Stimulated activated memory B cell treated with anti-CD40 and anti-IgM and Interleukin-4, amounts not matched to agents 10 μg/mL and 1 μg/mL and 100 μg/mL, for 72 hours (primary cell): ENCODE measurements around the gene SETSIP.
"Not testable (repeated sequence)": the region's sequence is repeated elsewhere in the genome, so short reads cannot be mapped to it uniquely, and the experiment has no call there.

Source experiments
- ATAC-seq: fragments of 150-1000 bp; cut with Tn5 transposase; 2 replicates; pipeline ENCODE4 v1.10.0; 2021
- H3K27ac Mint-ChIP-seq: one replicate; pipeline ENCODE4 v1.8.0; 2022; ENCODE audit warnings: mild to moderate bottlenecking, mixed read lengths
- H3K27me3 Mint-ChIP-seq: one replicate; pipeline ENCODE4 v1.8.0; 2022; ENCODE audit warnings: mixed read lengths
- H3K36me3 Mint-ChIP-seq: one replicate; pipeline ENCODE4 v1.8.0; 2022; ENCODE audit warnings: mixed read lengths
- H3K4me1 Mint-ChIP-seq: one replicate; pipeline ENCODE4 v1.8.0; 2022; ENCODE audit warnings: mixed read lengths
- H3K4me3 Mint-ChIP-seq: one replicate; pipeline ENCODE4 v1.8.0; 2022; ENCODE audit warnings: mild to moderate bottlenecking, moderate library complexity, mixed read lengths
- H3K9me3 Mint-ChIP-seq: one replicate; pipeline ENCODE4 v1.8.0; 2022; ENCODE audit warnings: mixed read lengths

SETSIP gene

DNA sequence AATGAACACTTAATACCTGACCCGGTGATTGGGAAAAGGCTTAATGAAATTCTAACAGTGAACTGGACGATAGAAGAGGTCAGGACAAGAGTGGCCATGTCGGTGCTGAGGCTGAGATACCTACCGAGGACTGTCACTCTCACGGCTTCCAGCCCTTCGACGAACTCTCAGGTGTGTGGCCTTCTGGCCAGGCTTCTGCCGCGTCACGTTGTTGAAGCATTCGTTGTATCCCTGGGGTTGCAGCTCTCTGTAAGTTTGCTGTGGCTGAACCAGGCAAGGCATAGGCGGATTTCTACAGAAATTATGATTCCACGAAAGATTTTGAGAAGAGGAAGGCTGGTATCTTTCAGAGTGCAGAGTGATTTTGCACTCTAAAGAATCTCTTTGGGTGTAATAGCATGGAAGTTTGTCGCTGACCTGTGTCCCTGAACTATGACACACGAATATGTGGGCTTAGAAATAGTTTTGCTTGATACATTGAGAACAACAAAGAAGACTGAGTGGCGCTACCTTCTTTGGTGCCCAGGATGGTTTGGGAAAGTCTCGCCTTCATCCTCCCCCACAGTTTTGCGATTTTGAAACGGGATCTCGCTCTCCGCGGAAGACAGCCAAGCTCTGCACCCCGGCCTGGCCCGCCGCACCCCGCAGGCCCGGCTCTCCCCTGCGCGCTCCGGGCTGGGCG is 45.8 kb downstream of the SETSIP start:
- Mint-ChIP-seq H3K4me3 (peak overlapping the region; percentile 18), H3K9me3 (no peaks in the 10 kb centered on the region), H3K4me1 (peaks cover 12% of the 10 kb centered on the region), H3K27ac (no peak overlapping the region), H3K27me3 (peaks cover 17% of the 10 kb centered on the region), H3K36me3 (no peaks in the 10 kb centered on the region)
- ATAC-seq: no peak

DNA sequence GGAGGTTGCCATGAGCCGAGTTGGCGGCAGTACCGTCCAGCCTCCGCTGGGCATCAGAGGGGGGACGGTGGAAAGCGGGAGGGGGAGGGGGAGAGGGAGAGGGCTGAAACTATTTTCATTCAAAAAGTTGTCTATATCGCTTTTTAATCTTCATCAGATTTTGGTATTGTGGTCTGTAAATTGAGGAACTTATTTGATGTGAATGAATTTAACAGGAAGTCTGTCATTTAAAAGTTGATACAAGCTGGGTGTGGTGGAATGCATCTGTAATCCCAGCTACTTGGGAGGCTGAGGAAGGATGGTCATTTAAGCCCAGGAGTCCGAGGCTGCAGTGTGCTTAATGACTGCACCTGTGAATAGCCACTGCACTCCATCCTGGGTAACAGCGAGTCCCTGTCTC is 48.4 kb downstream of the SETSIP start:
- peaks cover 27% of the 10 kb centered on the region for H3K27me3 Mint-ChIP-seq
- H3K4me1 Mint-ChIP-seq: peaks cover 12% of the 10 kb centered on the region
- H3K9me3 Mint-ChIP-seq: peaks cover 4% of the 10 kb centered on the region
- no peak for ATAC-seq
- H3K36me3 Mint-ChIP-seq: no peaks in the 10 kb centered on the region
- no peak overlapping the region for H3K4me3 Mint-ChIP-seq
- no peak overlapping the region for H3K27ac Mint-ChIP-seq

DNA sequence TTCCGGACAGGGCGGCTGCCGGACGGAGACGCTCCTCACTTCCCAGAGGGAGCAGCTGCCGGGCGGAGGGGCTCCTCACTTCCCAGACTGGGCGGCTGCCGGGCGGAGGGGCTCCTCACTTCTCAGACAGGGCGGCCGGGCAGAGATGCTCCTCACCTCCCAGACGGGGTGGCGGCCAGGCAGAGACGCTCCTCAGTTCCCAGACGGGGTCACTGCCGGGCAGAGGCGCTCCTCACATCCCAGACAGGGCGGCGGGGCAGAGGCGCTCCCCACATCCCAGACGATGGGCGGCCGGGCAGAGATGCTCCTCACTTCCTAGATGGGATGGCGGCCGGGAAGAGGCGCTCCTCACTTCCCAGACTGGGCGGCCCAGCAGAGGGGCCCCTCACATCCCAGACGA is 49.2 kb downstream of the SETSIP start:
- not testable (repeated sequence) for H3K27ac Mint-ChIP-seq, H3K4me3 Mint-ChIP-seq, H3K9me3 Mint-ChIP-seq, ATAC-seq, H3K36me3 Mint-ChIP-seq
- peaks cover 12% of the 10 kb centered on the region for H3K4me1 Mint-ChIP-seq
- peaks cover 33% of the 10 kb centered on the region for H3K27me3 Mint-ChIP-seq
